GM18526 (cell line): ENCODE results near the gene RBM10.

Source experiments
- POLR2A ChIP-seq: IDR thresholded peaks from 3 replicates; pipeline ENCODE4 v1.6.1; 2011; ENCODE audit not compliant: insufficient read length; ENCODE audit errors: extremely low read depth

The RBM10 gene, protein sequence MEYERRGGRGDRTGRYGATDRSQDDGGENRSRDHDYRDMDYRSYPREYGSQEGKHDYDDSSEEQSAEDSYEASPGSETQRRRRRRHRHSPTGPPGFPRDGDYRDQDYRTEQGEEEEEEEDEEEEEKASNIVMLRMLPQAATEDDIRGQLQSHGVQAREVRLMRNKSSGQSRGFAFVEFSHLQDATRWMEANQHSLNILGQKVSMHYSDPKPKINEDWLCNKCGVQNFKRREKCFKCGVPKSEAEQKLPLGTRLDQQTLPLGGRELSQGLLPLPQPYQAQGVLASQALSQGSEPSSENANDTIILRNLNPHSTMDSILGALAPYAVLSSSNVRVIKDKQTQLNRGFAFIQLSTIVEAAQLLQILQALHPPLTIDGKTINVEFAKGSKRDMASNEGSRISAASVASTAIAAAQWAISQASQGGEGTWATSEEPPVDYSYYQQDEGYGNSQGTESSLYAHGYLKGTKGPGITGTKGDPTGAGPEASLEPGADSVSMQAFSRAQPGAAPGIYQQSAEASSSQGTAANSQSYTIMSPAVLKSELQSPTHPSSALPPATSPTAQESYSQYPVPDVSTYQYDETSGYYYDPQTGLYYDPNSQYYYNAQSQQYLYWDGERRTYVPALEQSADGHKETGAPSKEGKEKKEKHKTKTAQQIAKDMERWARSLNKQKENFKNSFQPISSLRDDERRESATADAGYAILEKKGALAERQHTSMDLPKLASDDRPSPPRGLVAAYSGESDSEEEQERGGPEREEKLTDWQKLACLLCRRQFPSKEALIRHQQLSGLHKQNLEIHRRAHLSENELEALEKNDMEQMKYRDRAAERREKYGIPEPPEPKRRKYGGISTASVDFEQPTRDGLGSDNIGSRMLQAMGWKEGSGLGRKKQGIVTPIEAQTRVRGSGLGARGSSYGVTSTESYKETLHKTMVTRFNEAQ

DNA sequence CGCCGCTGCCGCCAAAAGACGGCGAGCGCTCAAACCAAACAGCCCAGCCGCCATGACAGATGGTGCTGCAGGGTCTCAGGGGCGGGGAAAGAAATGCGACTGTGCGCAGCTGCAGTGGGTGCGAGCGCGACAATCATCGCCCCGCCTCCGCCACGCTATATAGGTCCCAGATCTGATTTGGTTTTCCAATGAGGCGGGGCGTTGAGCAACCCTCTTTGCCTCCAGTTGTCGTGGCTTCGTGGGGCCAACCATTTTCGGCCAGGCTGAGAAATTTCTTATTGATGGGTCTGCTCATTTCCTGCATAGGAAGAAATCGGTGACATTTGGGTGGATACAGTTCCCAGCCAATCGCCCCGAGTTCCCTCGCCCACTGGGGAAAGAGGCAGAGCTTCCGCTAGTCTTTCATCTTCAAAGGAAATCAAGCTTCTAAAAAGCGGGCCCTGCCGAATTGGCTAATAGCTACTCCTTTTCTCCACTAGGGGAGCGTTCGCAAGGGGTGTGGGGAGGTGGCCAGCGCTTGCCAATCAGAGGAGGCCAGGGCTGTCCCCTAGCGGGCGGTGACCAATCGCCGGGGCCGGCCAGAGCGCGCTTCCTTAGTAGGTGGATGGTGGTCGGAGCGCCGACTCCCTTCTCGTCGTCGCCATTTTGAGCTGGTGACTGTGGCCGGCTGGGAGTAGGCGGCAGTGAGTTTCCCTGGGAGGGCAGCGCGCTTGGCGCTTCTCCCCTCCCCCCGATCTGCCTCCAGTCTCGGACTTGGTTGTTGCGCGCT lies at the start of gene RBM10, which contains the start of gene NDUFB11:
RBM10 (plus strand) TSS at position 596 of the 769 bp plus-strand sequence. CDS start 2,261 bp downstream, outside the sequence.
NDUFB11 (minus strand) TSS at position 77 of the 769 bp plus-strand sequence; CDS start at position 54, 23 bp downstream.
- peak; percentile 83 for TF ChIP-seq POLR2A

DNA sequence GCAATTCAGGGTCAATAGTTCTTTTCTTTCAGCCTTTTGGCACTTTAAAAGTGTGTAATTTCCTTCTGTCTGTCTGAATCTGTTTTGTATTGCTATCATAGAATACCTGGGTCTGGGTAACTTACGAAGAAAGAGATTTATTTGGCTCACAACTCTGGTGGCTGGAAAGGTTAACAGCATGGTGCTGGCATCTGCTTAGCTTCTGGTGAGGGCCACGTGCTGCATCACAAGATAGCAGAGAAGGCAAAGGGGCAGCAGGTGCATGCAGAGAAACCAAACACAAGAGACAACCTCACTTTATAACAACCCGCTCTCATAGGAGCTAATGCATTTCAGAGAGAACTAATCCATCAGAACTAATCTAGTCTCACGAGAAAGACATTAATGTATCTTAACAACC lies 48.0 kb upstream of the RBM10 start:
- no peak for TF ChIP-seq POLR2A

DNA sequence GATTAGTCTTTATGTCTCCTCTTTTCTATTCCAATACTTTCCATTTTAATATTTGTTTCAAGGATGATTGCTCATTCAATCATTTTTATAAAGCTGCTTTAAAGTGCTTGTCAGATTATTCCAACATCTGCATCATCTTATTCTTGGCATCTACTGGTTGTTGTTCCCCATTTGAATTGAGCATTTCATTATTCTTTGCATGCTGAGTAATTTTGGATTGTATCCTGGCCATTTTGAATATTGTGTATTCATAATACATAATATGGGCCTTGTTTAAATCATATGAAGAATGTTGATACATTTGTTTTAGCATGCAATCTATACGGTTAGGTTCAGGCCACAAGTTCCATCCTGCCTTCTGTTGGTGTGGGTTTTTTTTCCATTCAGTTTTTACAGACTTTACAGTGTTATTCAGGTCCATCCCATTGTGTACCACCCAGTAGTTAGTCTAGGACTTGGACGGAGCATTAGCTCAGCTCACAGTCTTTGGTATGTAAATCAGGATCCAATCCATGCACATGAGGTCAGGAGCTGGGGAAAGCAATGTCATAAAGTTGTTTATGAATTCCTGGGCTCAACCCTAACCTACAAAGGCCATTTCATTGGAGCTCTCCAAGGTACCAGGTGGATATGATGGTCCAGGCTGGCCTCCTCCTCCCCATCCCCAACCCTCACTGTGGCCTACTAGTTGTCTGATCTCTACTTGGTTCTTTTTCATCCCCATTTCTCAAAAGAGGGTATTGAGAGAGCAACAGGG lies 46.5 kb upstream of the RBM10 start:
- TF ChIP-seq POLR2A, result no peak

DNA sequence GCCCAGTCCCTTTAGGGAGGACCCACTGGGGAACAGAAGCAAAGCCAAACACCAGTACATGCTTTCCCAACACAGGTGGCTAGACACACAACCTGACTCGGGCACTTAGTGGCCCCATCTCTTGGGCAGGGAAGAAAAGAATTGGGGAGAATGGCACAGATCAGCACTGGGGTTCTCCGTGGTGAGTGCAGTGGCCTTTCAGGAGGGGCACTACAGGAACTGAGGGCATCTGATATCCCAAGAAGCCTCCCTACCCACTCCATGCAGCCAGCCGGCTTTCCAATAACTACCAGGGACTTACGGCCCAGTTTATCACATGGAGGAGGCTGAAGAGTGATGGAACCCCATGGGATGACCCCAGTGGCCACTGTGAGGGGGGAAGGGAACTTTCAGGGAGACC lies 43.8 kb upstream of the RBM10 start:
- TF ChIP-seq POLR2A, result no peak

DNA sequence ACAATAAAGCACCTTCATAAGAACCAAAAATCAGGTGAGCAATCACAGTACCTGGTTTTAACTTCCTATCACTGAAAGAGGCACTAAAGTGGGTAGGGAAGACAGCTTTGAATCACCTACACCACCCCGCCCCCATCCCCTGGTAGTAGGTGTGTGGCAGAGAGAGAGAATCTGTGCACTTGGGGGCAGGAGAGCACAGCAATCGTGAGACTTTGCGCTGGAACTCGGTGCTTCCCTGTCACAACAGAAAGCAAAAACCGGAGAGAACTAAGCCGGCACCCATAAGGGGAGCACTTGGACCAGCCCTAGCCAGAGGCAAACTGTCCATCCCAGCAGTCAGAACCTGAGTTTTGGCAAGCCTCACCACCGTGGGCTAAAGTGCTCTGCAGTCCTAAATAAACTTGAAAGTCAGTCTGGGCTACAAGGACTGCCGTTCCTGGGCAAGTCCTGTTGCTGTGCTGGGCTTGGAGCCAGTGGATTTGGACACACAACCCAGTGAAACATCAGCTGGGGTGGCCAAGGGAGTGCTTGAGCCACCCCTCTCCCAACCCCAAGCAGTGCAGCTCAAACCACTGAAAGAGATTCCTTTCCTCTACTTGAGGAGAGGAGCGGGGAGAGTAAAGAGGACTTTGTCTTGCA lies 32.6 kb upstream of the RBM10 start:
- TF ChIP-seq POLR2A, result no peak

DNA sequence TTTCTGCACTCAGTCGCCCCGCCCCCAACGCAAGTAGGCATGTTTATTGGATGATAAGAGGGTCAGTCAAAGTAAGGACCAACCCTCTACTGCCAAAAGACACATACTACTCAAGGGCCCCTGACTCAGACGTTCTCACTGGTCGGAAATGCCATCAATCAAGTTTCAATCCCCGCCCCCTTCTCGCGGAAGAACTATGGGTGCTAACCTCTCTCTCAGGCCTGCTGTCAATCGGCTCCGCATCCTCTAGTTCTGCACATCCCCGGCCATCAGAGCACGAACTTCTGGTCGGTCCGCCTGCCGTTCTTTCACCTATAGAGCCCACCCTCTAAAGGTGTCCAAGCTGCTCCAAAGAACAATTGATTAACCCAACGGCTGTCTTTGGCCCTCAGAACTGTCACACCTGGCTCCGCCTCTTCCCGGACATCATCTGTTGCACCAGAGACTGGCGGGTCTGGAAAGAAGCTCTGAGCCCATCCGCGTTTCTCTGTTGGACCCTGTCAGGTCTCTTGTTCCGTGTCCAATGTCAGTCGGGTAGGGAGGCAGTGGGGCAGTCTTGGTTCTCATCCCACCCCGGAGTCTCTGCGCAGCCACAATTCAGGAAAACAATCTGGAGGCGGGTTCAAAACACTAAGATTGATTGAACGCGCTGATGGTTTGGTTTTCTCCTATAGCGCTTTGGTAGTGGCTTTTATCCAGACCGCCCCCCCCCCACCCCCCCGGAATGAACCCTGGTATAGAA lies 15.7 kb upstream of the RBM10 start:
- TF ChIP-seq POLR2A, result peak; percentile 67

DNA sequence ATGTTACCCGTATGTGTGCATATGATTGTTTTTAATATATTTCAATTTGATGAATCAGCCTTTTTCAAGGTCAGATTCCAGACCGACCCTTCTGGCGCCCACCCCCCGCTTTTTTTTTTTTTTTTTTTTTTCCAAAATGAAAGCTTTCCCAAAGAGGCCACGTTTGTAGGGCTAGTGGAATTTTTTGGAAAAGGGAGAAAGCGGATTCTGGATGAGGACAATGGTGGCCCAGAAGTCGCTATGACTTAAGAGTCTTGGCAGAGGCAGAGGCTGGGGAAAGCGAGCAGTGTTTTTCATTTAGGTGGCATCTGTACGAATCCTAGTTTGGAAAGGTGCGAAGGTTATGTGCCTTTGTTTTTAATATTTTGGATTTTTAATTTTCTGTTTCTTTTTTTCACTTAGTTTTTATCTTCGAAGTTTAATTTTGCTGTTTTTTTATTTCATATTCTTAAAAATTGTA lies 15.1 kb upstream of the RBM10 start:
- TF ChIP-seq POLR2A, result no peak

DNA sequence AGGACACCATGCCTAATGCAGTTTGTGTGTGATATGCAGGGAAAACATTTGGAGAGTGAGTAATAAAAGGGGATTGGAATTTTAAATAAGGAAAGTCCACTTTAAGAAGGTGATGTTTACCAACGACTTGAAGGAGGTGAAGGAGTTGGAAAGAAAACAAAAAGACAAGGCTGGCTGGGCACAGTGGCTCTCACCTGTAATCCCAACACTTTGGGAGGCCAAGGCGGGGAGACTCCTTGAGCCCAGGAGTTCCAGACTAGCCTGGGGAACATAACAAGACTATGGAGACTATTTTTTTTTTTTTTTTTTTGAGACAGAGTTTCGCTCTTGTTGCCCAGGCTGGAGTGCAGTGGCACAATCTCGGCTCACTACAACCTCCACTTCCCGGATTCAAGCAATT lies 11.5 kb upstream of the RBM10 start:
- TF ChIP-seq POLR2A, result no peak

DNA sequence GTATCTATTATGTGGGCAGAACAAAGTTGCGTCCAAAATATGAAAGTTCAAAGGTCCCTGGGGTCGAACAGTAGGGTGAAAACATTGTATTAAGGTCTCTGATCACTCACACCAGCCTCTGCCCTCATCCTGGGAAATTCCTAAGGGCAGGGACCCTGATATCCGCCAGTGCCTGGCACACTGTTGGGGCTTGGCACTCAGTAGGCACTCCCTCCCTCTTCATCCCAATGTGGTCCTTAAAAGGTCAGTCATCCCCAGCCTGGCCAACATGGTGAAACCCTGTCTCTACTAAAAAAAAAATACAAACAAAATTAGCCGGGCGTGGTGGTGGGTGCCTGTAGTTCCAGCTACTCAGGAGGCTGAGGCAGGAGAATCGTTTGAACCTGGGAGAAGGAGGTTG lies 6.8 kb upstream of the RBM10 start:
- no peak for TF ChIP-seq POLR2A

DNA sequence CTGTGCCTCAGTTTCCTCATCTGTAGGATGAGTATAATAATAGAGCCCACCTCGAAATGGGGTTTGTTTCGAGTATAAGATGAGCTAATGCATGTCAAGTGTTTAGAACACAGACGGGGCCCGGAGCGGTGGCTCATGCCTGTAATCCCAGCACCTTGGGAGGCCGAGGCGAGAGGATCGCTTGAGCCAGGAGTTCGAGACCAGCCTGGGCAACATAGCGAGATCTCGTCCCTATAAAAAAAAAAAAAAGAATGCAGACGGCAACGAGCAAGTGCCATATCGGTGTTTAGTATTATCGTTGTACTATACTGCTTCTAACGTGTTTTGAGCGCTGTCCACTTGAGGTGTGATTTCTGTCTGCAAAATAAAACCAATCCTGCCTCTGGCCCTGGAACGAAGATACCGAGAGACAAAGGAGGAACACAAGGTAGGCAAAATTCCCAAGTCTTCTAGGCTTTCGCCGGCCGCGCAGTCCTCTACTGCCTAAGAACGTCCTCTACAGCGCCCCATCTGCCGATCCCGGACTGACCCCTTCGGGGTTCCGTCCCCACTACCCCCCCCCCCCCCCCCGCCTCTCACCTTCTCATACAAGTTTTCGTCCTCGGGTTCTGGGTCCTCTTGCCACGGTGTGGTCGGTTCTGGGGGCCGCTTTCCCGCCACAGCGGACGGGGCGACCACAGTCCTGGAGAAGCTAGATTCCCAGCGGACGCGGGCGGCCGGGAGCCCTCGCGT lies 961 bp upstream of the RBM10 start:
- no peak for TF ChIP-seq POLR2A

DNA sequence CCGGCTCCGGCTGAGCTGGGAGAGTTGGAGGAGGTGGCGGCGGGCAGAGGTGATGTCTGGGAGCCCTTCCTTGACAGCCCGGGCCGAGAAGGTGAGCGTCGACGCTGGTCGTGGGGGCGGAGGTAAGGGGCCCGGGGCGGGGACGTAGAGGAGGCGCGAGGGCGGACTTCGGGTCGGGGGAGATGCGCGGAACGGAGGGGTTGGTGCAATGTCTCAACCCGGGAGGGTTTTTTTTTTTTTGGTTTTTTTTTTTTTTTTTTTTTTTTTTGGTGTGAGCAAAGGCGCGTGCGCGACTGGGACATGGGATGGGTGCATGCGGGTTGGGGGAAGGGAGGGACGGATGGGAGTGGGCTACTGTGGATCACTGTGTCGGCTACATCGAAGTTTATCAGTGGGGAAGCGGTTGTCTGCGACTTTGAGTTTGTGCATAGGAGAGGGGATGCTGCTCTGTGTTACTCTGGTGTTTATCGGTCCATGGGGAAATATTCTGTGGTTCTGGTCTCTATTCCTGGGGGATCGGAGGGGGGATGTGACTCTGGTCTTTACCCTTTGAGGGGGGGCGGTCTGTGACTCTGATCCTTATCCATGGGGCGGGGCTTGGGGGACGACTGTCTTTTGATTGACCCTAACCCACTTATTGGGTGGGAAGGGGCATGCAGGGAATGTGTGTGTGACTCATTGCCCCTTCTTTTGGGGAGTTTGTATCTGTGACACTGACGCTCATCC lies 537 bp downstream of the RBM10 start:
- TF ChIP-seq POLR2A, result no peak
